ENCODE measurements around the gene AGAP1. TPM values are rescaled to one million over a fixed set of nuclear protein-coding genes. Genes with fewer than 3 reads are reported as not detected.
A peak's percentile ranks its signal among the peaks of the same experiment; 100 is the strongest.

The AGAP1 gene
- total RNA-seq, 4 donors from 2014 or later: 23.4 to 46.5 (median 29.3) TPM

- Histone ChIP-seq H3K9me3 (no peaks in the 10 kb centered on the region), H3K4me1 (no peaks in the 10 kb centered on the region), H3K4me3 (replicated peaks in 1 of 3) (no peak overlapping the region), H3K27me3 (no peaks in the 10 kb centered on the region), H3K27ac (no peak overlapping the region), H3K36me3 (no peaks in the 10 kb centered on the region)
- 66 to 68% methylated on average over 4 of the region's 4 CpGs for WGBS, 2 donors
- intact Hi-C loops (cut with DNase I): no loop called here
- TF ChIP-seq CTCF (IDR thresholded peaks at IDR 0.05) (no peak), POLR2A (IDR thresholded peaks at IDR 0.05) (no peak)
- DNase-seq: no peak
These were observed 10.5 kb upstream of the AGAP1 start for GRCh38 chr2:235483313-235483712.

- no peaks in the 10 kb centered on the region for H3K9me3 ChIP-seq
- no peaks in the 10 kb centered on the region for H3K27me3 ChIP-seq
- H3K27ac ChIP-seq: no peak overlapping the region
- H3K4me1 ChIP-seq: no peaks in the 10 kb centered on the region
- TF ChIP-seq CTCF (IDR thresholded peaks at IDR 0.05) (no peak), POLR2A (IDR thresholded peaks at IDR 0.05) (no peak)
- no peaks in the 10 kb centered on the region for H3K36me3 ChIP-seq
- no peak for DNase-seq
- intact Hi-C loops (cut with DNase I): no loop called here
- WGBS, 2 donors: 80 to 86% methylated on average over 5 of the region's 5 CpGs
- H3K4me3 ChIP-seq (replicated peaks in 1 of 3): no peak overlapping the region
These were observed 8.5 kb upstream of the AGAP1 start for GRCh38 chr2:235485362-235485761.

GRCh38 chr2:235486729-235487128, 7.1 kb upstream of the AGAP1 start:
- no peaks in the 10 kb centered on the region for H3K4me1 ChIP-seq
- intact Hi-C loops (cut with DNase I): no loop called here
- no peaks in the 10 kb centered on the region for H3K36me3 ChIP-seq
- 90 to 96% methylated on average over 1 of the region's 1 CpG for WGBS, 2 donors
- TF ChIP-seq CTCF (IDR thresholded peaks at IDR 0.05) (no peak), POLR2A (IDR thresholded peaks at IDR 0.05) (no peak)
- H3K4me3 ChIP-seq (replicated peaks in 1 of 3): no peak overlapping the region
- DNase-seq: no peak
- no peak overlapping the region for H3K27ac ChIP-seq
- H3K9me3 ChIP-seq: no peaks in the 10 kb centered on the region
- H3K27me3 ChIP-seq: no peaks in the 10 kb centered on the region

GRCh38 chr2:235489897-235490296, 3.9 kb upstream of the AGAP1 start:
- TF ChIP-seq CTCF (IDR thresholded peaks at IDR 0.05) (no peak), POLR2A (IDR thresholded peaks at IDR 0.05) (no peak)
- WGBS, 2 donors: 91 to 97% methylated on average over 2 of the region's 2 CpGs
- Histone ChIP-seq H3K27ac (no peak overlapping the region), H3K4me1 (peaks cover 4 to 5% of the 10 kb centered on the region in 2 donors), H3K9me3 (no peaks in the 10 kb centered on the region), H3K4me3 (replicated peaks in 1 of 3) (no peak overlapping the region), H3K36me3 (no peaks in the 10 kb centered on the region), H3K27me3 (no peaks in the 10 kb centered on the region)
- intact Hi-C loops (cut with DNase I): no loop called here
- no peak for DNase-seq

GRCh38 chr2:235492850-235493344, 946 bp upstream of the AGAP1 start:
- no peak for TF ChIP-seq CTCF (IDR thresholded peaks at IDR 0.05)
- TF ChIP-seq POLR2A (IDR thresholded peaks at IDR 0.05): no peak
- DNase-seq: peak in 1 of 2 donors; percentile 18
- intact Hi-C loops (cut with DNase I): no loop called here
- Histone ChIP-seq H3K9me3 (no peaks in the 10 kb centered on the region), H3K4me1 (peaks cover 16 to 19% of the 10 kb centered on the region in 2 donors), H3K27ac (peak overlapping the region in 2 of 3 donors; percentile 38 to 70), H3K4me3 (replicated peaks in 1 of 3) (peak overlapping the region; percentile 18 to 64 (median 55)), H3K27me3 (no peaks in the 10 kb centered on the region), H3K36me3 (no peaks in the 10 kb centered on the region)
- 26 to 28% methylated on average over 17 to 27 of the region's 27 CpGs for WGBS, 2 donors

All from thyroid gland (tissue), 4 donors.